T-helper 17 cell (primary cell): ENCODE results near the gene RASA3. TPM values are rescaled to one million over a fixed set of nuclear protein-coding genes. Genes with fewer than 3 reads are reported as not detected.

Experiments used
- ATAC-seq: fragments of 150-1000 bp; cut with Tn5 transposase; 2 replicates; pipeline ENCODE4 v1.10.0; 2021; ENCODE audit warnings: mild to moderate bottlenecking, moderate library complexity
- DNase-seq, 3 donors: peaks; one replicate each; pipeline versions ENCODE4 v3.0.0 to v3.0.0-alpha.2; 2020 to 2021
- H3K9me3 ChIP-seq: one replicate; pipeline ENCODE4 v1.7.0; 2013; ENCODE audit warnings: low read length, mild to moderate bottlenecking; ENCODE audit not compliant: control insufficient read depth, poor library complexity, severe bottlenecking
- H3K27ac Mint-ChIP-seq: one replicate; pipeline ENCODE4 v1.8.0; 2022; ENCODE audit warnings: mild to moderate bottlenecking, moderate library complexity, mixed read lengths
- H3K27me3 Mint-ChIP-seq: one replicate; pipeline ENCODE4 v1.8.0; 2022; ENCODE audit warnings: mixed read lengths
- H3K36me3 Mint-ChIP-seq: one replicate; pipeline ENCODE4 v1.8.0; 2022; ENCODE audit warnings: low read depth, mixed read lengths
- H3K4me1 Mint-ChIP-seq: one replicate; pipeline ENCODE4 v1.8.0; 2022; ENCODE audit warnings: mild to moderate bottlenecking, mixed read lengths
- H3K4me3 Mint-ChIP-seq: one replicate; pipeline ENCODE4 v1.8.0; 2022; ENCODE audit warnings: mild to moderate bottlenecking, moderate library complexity, mixed read lengths
- total RNA-seq, 4 donors: library from RNA in 2 of 4; stranded (reverse) in 2 of 4; gene quantifications; one replicate each; pipeline ENCODE4 v1.2.3 and lab custom pipeline; 2022 to 2026

The RASA3 gene
- total RNA-seq, 2 donors from 2014 or later = 204 to 215 TPM

- no peaks in the 10 kb centered on the region for H3K9me3 ChIP-seq
- Mint-ChIP-seq H3K4me3 (no peak overlapping the region), H3K4me1 (peaks cover 9% of the 10 kb centered on the region), H3K27me3 (no peaks in the 10 kb centered on the region), H3K36me3 (no peaks in the 10 kb centered on the region), H3K27ac (peak overlapping the region; percentile 57)
- no peak for DNase-seq
- no peak for ATAC-seq
Measured at GRCh38 chr13:114005206-114005724, 127.2 kb downstream of the RASA3 start.

GRCh38 chr13:114004420-114005205, 127.8 kb downstream of the RASA3 start:
- Mint-ChIP-seq H3K27ac (peak overlapping the region; percentile 57), H3K4me1 (peaks cover 8% of the 10 kb centered on the region), H3K4me3 (no peak overlapping the region), H3K36me3 (no peaks in the 10 kb centered on the region), H3K27me3 (no peaks in the 10 kb centered on the region)
- DNase-seq (no peak), ATAC-seq (no peak)
- H3K9me3 ChIP-seq = no peaks in the 10 kb centered on the region

- Mint-ChIP-seq H3K4me3 (no peak overlapping the region), H3K27ac (no peak overlapping the region), H3K36me3 (peaks cover 4% of the 10 kb centered on the region), H3K4me1 (peaks cover 15% of the 10 kb centered on the region), H3K27me3 (no peaks in the 10 kb centered on the region)
- DNase-seq (no peak), ATAC-seq (no peak)
- H3K9me3 ChIP-seq = no peaks in the 10 kb centered on the region
Measured at GRCh38 chr13:114002771-114003321, 129.6 kb downstream of the RASA3 start.

- H3K4me3 Mint-ChIP-seq = no peak overlapping the region
- no peak for ATAC-seq
- H3K4me1 Mint-ChIP-seq = peaks cover 17% of the 10 kb centered on the region
- peaks cover 8% of the 10 kb centered on the region for H3K36me3 Mint-ChIP-seq
- H3K27ac Mint-ChIP-seq = no peak overlapping the region
- H3K27me3 Mint-ChIP-seq = no peaks in the 10 kb centered on the region
- DNase-seq = no peak
- no peaks in the 10 kb centered on the region for H3K9me3 ChIP-seq
Measured at GRCh38 chr13:114002009-114002544, 130.3 kb downstream of the RASA3 start.

- Mint-ChIP-seq H3K36me3 (peaks cover 8% of the 10 kb centered on the region), H3K4me3 (no peak overlapping the region)
- ATAC-seq = no peak
Measured at GRCh38 chr13:114001331-114002008, 131.0 kb downstream of the RASA3 start.

GRCh38 chr13:114000151-114001040, 132.0 kb downstream of the RASA3 start:
- no peaks in the 10 kb centered on the region for H3K27me3 Mint-ChIP-seq
- no peak overlapping the region for H3K4me3 Mint-ChIP-seq
- H3K9me3 ChIP-seq = no peaks in the 10 kb centered on the region
- ATAC-seq (no peak), DNase-seq (no peak)
- H3K27ac Mint-ChIP-seq = no peak overlapping the region
- peaks cover 8% of the 10 kb centered on the region for H3K36me3 Mint-ChIP-seq
- peaks cover 17% of the 10 kb centered on the region for H3K4me1 Mint-ChIP-seq

More at GRCh38 chr13:114001331-114002008, 131.0 kb downstream of the RASA3 start:
- Mint-ChIP-seq H3K27me3 (no peaks in the 10 kb centered on the region), H3K4me1 (peaks cover 17% of the 10 kb centered on the region), H3K27ac (no peak overlapping the region)
- H3K9me3 ChIP-seq = no peaks in the 10 kb centered on the region
- DNase-seq = no peak

GRCh38 chr13:113999618-113999910, 132.9 kb downstream of the RASA3 start:
- Mint-ChIP-seq H3K27ac (no peak overlapping the region), H3K27me3 (no peaks in the 10 kb centered on the region), H3K4me1 (peaks cover 16% of the 10 kb centered on the region), H3K36me3 (peaks cover 8% of the 10 kb centered on the region), H3K4me3 (no peak overlapping the region)
- ATAC-seq = no peak
- no peak for DNase-seq
- H3K9me3 ChIP-seq = no peaks in the 10 kb centered on the region

GRCh38 chr13:113998781-113999617, 133.4 kb downstream of the RASA3 start:
- Mint-ChIP-seq H3K4me3 (peak overlapping the region; percentile 66), H3K4me1 (peaks cover 14% of the 10 kb centered on the region), H3K27me3 (no peaks in the 10 kb centered on the region), H3K36me3 (peaks cover 8% of the 10 kb centered on the region), H3K27ac (peak overlapping the region; percentile 91)
- no peak for DNase-seq
- ATAC-seq = no peak
- H3K9me3 ChIP-seq = no peaks in the 10 kb centered on the region

GRCh38 chr13:113997845-113998751, 134.3 kb downstream of the RASA3 start:
- DNase-seq (no peak), ATAC-seq (peak; percentile 26)
- peak overlapping the region; percentile 66 for H3K4me3 Mint-ChIP-seq
- peak overlapping the region; percentile 91 for H3K27ac Mint-ChIP-seq
- H3K36me3 Mint-ChIP-seq = peaks cover 8% of the 10 kb centered on the region
- no peaks in the 10 kb centered on the region for H3K27me3 Mint-ChIP-seq
- peaks cover 14% of the 10 kb centered on the region for H3K4me1 Mint-ChIP-seq
- H3K9me3 ChIP-seq = no peaks in the 10 kb centered on the region

GRCh38 chr13:113996912-113997745, 135.3 kb downstream of the RASA3 start:
- no peak overlapping the region for H3K4me3 Mint-ChIP-seq

More at GRCh38 chr13:113996912-113997745, 135.3 kb downstream of the RASA3 start:
- no peak for DNase-seq
- ATAC-seq = no peak
- Mint-ChIP-seq H3K4me1 (peaks cover 15% of the 10 kb centered on the region), H3K27ac (peak overlapping the region; percentile 19), H3K36me3 (peaks cover 8% of the 10 kb centered on the region), H3K27me3 (no peaks in the 10 kb centered on the region)
- H3K9me3 ChIP-seq = no peaks in the 10 kb centered on the region
